Hepatocyte (in vitro differentiated cells): Measurements from ENCODE around the gene DNMT1. TPM values are rescaled to one million over a fixed set of nuclear protein-coding genes. Genes with fewer than 3 reads are reported as not detected.

Experiments
- DNase-seq: peaks from one replicate; pipeline ENCODE4 v3.0.0-alpha.2; 2016; ENCODE audit warnings: low spot score
- H2AFZ ChIP-seq: fragments of 200-600 bp; sonication (generic); 2 replicates; pipeline ENCODE4 v1.6.0; 2016; ENCODE audit warnings: antibody characterized with exemption, mild to moderate bottlenecking
- H3K27ac ChIP-seq: fragments of 200-600 bp; sonication (generic); 2 replicates; pipeline ENCODE4 v1.5.1; 2016; ENCODE audit warnings: mild to moderate bottlenecking
- H3K27me3 ChIP-seq: fragments of 200-600 bp; sonication (generic); 2 replicates; pipeline ENCODE4 v1.6.1; 2016
- H3K36me3 ChIP-seq: fragments of 200-600 bp; sonication (generic); replicated peaks from 2 replicates; pipeline ENCODE4 v1.5.1; 2016; ENCODE audit warnings: low read depth; ENCODE audit not compliant: insufficient read depth
- H3K4me1 ChIP-seq: fragments of 200-600 bp; sonication (generic); 2 replicates; pipeline ENCODE4 v1.5.1; 2016; ENCODE audit warnings: mild to moderate bottlenecking, moderate library complexity; ENCODE audit not compliant: insufficient read depth
- H3K4me2 ChIP-seq: fragments of 200-600 bp; sonication (generic); 2 replicates; pipeline ENCODE4 v1.6.0; 2016
- H3K4me3 ChIP-seq: fragments of 200-600 bp; sonication (generic); 2 replicates; pipeline ENCODE4 v1.5.1; 2016; ENCODE audit warnings: mild to moderate bottlenecking
- H3K79me2 ChIP-seq: fragments of 200-600 bp; sonication (generic); 2 replicates; pipeline ENCODE4 v1.6.0; 2017; ENCODE audit warnings: mild to moderate bottlenecking
- H3K9me2 ChIP-seq: fragments of 200-600 bp; sonication (generic); replicated peaks from 2 replicates; pipeline ENCODE4 v1.6.0; 2017; ENCODE audit warnings: mild to moderate bottlenecking; ENCODE audit not compliant: insufficient read depth
- H3K9me3 ChIP-seq: fragments of 200-600 bp; sonication (generic); 2 replicates; pipeline ENCODE4 v1.5.1; 2016; ENCODE audit warnings: low read depth, mild to moderate bottlenecking
- H4K20me1 ChIP-seq: fragments of 200-600 bp; sonication (generic); 2 replicates; pipeline ENCODE4 v1.6.0; 2016; ENCODE audit warnings: mild to moderate bottlenecking; ENCODE audit not compliant: insufficient read depth, poor library complexity, severe bottlenecking
- EZH2 ChIP-seq: fragments of 200-600 bp; sonication (generic); IDR thresholded peaks from 2 replicates; pipeline ENCODE4 v1.6.1; 2016; ENCODE audit warnings: antibody characterized with exemption, mild to moderate bottlenecking, borderline replicate concordance
- EZH2phosphoT487 ChIP-seq: fragments of 200-600 bp; sonication (generic); IDR thresholded peaks from one replicate; pipeline ENCODE4 v1.6.1; 2018; ENCODE audit warnings: antibody characterized with exemption, mild to moderate bottlenecking, low read depth, moderate library complexity; ENCODE audit not compliant: unreplicated experiment, severe bottlenecking
- WGBS: methylation state at CpG from one replicate; pipeline ENCODE4 v1.1.6; 2016; ENCODE audit warnings: low lambda C conversion rate; ENCODE audit errors: missing lambda C conversion rate; 5-methylcytosine and 5-hydroxymethylcytosine counted together
- polyA plus RNA-seq: library from polyadenylated mRNA; unstranded; fragments of >200 nt; fragmentation: Nextera tagmentation; extraction: Ambion mirVana; gene quantifications from 2 replicates; pipeline ENCODE4 v1.2.1, GENCODE V29; 2016
- total RNA-seq: library from RNA; depleted of rRNA; stranded (reverse); fragments of >200 nt; gene quantifications from 2 replicates; pipeline ENCODE4 v1.2.3, GENCODE V29; 2014
- TF ChIP-seq, protein P1 (sequence below): fragments of 200-600 bp; sonication (generic); IDR thresholded peaks from 2 replicates; pipeline ENCODE4 v1.5.1; 2016; ENCODE audit warnings: antibody characterized with exemption, mild to moderate bottlenecking; ENCODE audit not compliant: poor library complexity

Gene DNMT1
- total and polyA plus RNA-seq, 2 experiments from 2014 or later = 55.2 to 63.5 TPM

DNA sequence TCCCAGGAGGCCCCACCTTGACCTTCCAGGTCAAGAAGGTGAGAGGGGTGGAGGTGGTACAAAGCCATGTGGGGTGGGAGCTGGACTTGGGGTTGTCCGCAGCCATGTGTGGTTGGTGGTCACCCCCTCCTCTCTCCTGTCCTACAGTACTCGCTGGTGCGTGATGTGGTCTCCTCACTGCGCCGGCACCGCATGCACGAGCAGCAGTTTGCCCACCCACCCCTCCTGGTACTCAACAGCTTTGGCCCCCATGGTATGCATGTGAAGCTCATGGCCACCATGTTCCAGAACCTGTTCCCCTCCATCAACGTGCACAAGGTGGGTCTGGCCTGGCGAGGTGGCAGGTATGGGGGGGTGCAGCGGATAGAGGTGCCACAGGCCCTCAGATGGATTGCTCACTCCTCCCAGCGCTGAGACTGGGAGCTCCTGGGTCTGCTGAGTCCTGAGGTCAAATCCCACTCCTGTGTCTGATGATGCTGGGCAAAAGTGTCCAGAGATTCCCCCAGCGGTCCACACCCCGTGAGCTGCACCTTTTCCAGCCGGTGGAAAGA, 86.9 kb downstream of the DNMT1 start:
- no peak overlapping the region for H3K4me2 ChIP-seq
- 97% methylated on average over 14 of the region's 14 CpGs for WGBS

DNA sequence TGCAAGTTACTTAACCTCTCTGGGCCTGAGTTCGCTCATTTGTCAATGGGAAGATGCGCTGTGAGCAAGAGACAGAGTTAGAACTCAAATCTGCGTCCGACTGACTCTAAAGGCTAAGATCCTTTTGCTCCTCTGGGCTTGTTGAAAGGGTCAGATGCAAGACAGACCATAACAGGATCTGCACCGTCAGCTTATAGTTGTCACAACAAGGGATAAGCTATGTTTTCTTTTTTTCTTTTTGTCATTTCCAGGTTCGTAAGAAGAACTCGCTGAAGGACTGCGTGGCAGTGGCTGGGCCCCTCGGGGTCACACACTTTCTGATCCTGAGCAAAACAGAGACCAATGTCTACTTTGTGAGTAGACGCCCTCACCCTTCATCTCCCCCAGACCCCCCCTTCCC, 87.5 kb downstream of the DNMT1 start:
- no peak for DNase-seq
- Histone ChIP-seq H3K4me2 (peak overlapping the region; percentile 88), H3K4me1 (peaks cover 7% of the 10 kb centered on the region), H3K9me3 (no peaks in the 10 kb centered on the region), H3K27ac (peak overlapping the region; percentile 58), H3K9me2 (no peaks in the 10 kb centered on the region), H3K27me3 (no peaks in the 10 kb centered on the region), H4K20me1 (no peaks in the 10 kb centered on the region), H3K79me2 (peaks cover 21% of the 10 kb centered on the region), H3K36me3 (no peaks in the 10 kb centered on the region), H3K4me3 (peak overlapping the region; percentile 43), H2AFZ (no peak overlapping the region)
- WGBS = 89% methylated on average over 10 of the region's 10 CpGs
- no peak for TF ChIP-seq EZH2phosphoT487
- TF ChIP-seq, protein P1, sequence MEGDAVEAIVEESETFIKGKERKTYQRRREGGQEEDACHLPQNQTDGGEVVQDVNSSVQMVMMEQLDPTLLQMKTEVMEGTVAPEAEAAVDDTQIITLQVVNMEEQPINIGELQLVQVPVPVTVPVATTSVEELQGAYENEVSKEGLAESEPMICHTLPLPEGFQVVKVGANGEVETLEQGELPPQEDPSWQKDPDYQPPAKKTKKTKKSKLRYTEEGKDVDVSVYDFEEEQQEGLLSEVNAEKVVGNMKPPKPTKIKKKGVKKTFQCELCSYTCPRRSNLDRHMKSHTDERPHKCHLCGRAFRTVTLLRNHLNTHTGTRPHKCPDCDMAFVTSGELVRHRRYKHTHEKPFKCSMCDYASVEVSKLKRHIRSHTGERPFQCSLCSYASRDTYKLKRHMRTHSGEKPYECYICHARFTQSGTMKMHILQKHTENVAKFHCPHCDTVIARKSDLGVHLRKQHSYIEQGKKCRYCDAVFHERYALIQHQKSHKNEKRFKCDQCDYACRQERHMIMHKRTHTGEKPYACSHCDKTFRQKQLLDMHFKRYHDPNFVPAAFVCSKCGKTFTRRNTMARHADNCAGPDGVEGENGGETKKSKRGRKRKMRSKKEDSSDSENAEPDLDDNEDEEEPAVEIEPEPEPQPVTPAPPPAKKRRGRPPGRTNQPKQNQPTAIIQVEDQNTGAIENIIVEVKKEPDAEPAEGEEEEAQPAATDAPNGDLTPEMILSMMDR = no peak
- TF ChIP-seq EZH2 = no peak

More for the DNA sequence above, 86.9 kb downstream of the DNMT1 start:
- no peaks in the 10 kb centered on the region for H3K36me3 ChIP-seq
- H2AFZ ChIP-seq = no peak overlapping the region
- no peak for TF ChIP-seq EZH2
- TF ChIP-seq, protein P1 = no peak
- no peak for TF ChIP-seq EZH2phosphoT487
- no peaks in the 10 kb centered on the region for H3K27me3 ChIP-seq
- H3K79me2 ChIP-seq = peaks cover 21% of the 10 kb centered on the region
- H4K20me1 ChIP-seq = no peaks in the 10 kb centered on the region
- H3K4me1 ChIP-seq = peaks cover 7% of the 10 kb centered on the region
- H3K27ac ChIP-seq = no peak overlapping the region
- DNase-seq = no peak
- no peaks in the 10 kb centered on the region for H3K9me2 ChIP-seq
- no peak overlapping the region for H3K4me3 ChIP-seq
- no peaks in the 10 kb centered on the region for H3K9me3 ChIP-seq

DNA sequence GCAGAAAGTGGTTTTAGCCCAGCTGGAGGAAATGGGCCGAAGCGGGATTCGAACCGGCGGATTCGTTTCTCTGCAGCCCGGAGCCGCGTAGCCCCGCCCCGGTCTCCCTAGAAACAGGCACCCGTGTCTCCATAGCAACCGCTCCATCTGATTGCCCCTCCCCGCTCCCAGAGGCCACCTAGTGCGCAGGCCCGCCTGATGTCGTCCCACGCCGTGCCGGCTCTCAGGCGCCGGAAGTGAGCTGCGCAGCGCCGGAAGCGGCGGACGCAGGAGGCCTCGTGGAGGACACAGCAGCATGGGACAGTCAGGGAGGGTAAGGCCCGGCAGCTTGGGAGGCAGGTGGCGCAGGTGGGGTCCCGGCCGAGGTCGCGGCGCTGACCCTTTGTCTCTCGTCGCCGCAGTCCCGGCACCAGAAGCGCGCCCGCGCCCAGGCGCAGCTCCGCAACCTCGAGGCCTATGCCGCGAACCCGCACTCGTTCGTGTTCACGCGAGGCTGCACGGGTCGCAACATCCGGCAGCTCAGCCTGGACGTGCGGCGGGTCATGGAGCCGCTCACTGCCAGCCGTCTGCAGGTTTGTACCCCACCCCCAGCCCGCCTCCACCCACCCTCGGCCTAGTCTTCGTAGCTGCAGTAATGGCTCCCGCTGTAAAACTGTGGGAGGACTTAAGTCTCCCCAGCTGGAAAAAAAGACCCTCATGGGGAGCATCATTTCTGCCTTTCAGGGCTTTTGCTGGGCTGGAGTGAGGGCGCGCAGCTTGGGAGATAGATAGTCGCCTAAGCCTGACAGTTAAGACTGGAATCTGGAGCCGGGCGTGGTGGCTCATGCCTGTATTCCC, 88.4 kb downstream of the DNMT1 start, which contains the start of gene PPAN:
Gene PPAN (plus strand): TSS at position 263 of the 837 bp plus-strand sequence. CDS start 33 bp downstream, at position 296.
- no peaks in the 10 kb centered on the region for H3K9me3 ChIP-seq
- WGBS = 3% methylated on average over 43 of the region's 71 CpGs
- H3K79me2 ChIP-seq = peaks cover 21% of the 10 kb centered on the region
- H3K36me3 ChIP-seq = no peaks in the 10 kb centered on the region
- no peak for TF ChIP-seq EZH2phosphoT487
- TF ChIP-seq, protein P1 = no peak
- no peak for TF ChIP-seq EZH2
- peak within 1 kb of the TSS; percentile 43 for H3K4me3 ChIP-seq
- H4K20me1 ChIP-seq = no peaks in the 10 kb centered on the region
- no peaks in the 10 kb centered on the region for H3K9me2 ChIP-seq
- DNase-seq = peak; percentile 100
- peak within 1 kb of the TSS; percentile 88 for H3K4me2 ChIP-seq
- H3K27me3 ChIP-seq = no peaks in the 10 kb centered on the region
- H2AFZ ChIP-seq = peak within 1 kb of the TSS; percentile 7
- H3K4me1 ChIP-seq = peaks cover 7% of the 10 kb centered on the region
- H3K27ac ChIP-seq = peak within 1 kb of the TSS; percentile 58
